Tibial nerve (tissue), 4 donors: ENCODE results near the gene PXDN.

Experiments used
- CTCF ChIP-seq, 5 experiments: fragments of 200-600 bp in 3 of 5; fragments of 450-650 bp in 2 of 5; sonication (generic) in 3 of 5; IDR thresholded peaks; one replicate each; pipeline ENCODE4 v1.5.1; 2016 to 2019; ENCODE audit warnings: antibody characterized with exemption in 5 of 5, mild to moderate bottlenecking in 3 of 5, moderate library complexity in 2 of 5
- EP300 ChIP-seq, 2 donors: sonication (generic); formaldehyde crosslinking; IDR thresholded peaks; one replicate each; pipeline ENCODE4 v1.6.1; 2017; ENCODE audit warnings: antibody characterized with exemption in 2 of 2, mild to moderate bottlenecking in 1 of 2
- POLR2A ChIP-seq, 2 donors: fragments of 450-650 bp; IDR thresholded peaks; one replicate each; pipeline ENCODE4 v1.6.1; 2017; ENCODE audit warnings: antibody characterized with exemption in 2 of 2, mild to moderate bottlenecking in 2 of 2, moderate library complexity in 2 of 2

- TF ChIP-seq CTCF (IDR thresholded peaks at IDR 0.05) (no peak), EP300 (IDR thresholded peaks at IDR 0.05) (no peak), POLR2A (IDR thresholded peaks at IDR 0.05) (no peak)
Measured at GRCh38 chr2:1660656-1661640, 83.4 kb downstream of the PXDN start.
